ENCODE data around the gene SNTA1.

DNA sequence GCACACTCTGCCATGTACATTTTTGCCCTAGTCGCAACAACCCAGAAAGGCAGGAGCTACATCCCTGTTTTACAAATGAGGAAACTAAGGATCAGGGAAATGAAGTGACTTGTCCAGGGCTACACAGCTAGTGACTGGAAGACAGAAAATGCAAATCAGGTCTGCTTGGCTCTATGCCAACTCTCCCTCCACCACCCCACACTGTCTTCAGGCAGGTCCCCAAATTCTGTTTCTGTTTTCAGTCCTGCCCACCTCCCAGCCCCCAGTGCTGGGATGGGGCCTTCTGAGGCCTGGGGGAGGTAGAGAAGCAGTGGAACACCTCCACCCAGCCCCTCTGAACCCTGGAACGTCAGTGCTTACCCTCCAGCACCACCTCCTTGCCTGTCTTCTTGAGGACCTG, 5.1 kb downstream of the SNTA1 start:
- TF ChIP-seq, protein P1, sequence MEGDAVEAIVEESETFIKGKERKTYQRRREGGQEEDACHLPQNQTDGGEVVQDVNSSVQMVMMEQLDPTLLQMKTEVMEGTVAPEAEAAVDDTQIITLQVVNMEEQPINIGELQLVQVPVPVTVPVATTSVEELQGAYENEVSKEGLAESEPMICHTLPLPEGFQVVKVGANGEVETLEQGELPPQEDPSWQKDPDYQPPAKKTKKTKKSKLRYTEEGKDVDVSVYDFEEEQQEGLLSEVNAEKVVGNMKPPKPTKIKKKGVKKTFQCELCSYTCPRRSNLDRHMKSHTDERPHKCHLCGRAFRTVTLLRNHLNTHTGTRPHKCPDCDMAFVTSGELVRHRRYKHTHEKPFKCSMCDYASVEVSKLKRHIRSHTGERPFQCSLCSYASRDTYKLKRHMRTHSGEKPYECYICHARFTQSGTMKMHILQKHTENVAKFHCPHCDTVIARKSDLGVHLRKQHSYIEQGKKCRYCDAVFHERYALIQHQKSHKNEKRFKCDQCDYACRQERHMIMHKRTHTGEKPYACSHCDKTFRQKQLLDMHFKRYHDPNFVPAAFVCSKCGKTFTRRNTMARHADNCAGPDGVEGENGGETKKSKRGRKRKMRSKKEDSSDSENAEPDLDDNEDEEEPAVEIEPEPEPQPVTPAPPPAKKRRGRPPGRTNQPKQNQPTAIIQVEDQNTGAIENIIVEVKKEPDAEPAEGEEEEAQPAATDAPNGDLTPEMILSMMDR (optimal IDR thresholded peaks at IDR 0.05 in 1 of 3, IDR thresholded peaks at IDR 0.05 in 1 of 3, conservative IDR thresholded peaks at IDR 0.05 in 1 of 3; ENCODE audit: extremely low read depth in 1 of 3, insufficient read depth in 2 of 3, low read length in 3 of 3): no peak
- no peak for TF ChIP-seq EZH2 (IDR thresholded peaks at IDR 0.05; ENCODE audit: low read length)
